22Rv1 (cell line): ENCODE measurements around the gene MIAT.

ENCODE experiments used
- H3K27ac ChIP-seq: fragments of 450-650 bp; 2 replicates; pipeline ENCODE4 v1.5.1; 2017
- ZFX ChIP-seq: fragments of 450-650 bp; IDR thresholded peaks from 2 replicates; pipeline ENCODE4 v1.6.1; 2017; ENCODE audit warnings: antibody characterized with exemption, borderline replicate concordance
- TF ChIP-seq, protein P1 (sequence below): fragments of 450-650 bp; IDR thresholded peaks from 2 replicates; pipeline ENCODE4 v1.5.1; 2017; ENCODE audit warnings: mild to moderate bottlenecking

MIAT gene

GRCh38 chr22:26620197-26620596 lies 37.2 kb upstream of the MIAT start:
- TF ChIP-seq, protein P1, sequence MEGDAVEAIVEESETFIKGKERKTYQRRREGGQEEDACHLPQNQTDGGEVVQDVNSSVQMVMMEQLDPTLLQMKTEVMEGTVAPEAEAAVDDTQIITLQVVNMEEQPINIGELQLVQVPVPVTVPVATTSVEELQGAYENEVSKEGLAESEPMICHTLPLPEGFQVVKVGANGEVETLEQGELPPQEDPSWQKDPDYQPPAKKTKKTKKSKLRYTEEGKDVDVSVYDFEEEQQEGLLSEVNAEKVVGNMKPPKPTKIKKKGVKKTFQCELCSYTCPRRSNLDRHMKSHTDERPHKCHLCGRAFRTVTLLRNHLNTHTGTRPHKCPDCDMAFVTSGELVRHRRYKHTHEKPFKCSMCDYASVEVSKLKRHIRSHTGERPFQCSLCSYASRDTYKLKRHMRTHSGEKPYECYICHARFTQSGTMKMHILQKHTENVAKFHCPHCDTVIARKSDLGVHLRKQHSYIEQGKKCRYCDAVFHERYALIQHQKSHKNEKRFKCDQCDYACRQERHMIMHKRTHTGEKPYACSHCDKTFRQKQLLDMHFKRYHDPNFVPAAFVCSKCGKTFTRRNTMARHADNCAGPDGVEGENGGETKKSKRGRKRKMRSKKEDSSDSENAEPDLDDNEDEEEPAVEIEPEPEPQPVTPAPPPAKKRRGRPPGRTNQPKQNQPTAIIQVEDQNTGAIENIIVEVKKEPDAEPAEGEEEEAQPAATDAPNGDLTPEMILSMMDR, result no peak
- no peak for TF ChIP-seq ZFX
- no peak overlapping the region for H3K27ac ChIP-seq

- TF ChIP-seq ZFX, result no peak
- TF ChIP-seq, protein P1, result no peak
- no peak within 1 kb of the TSS for H3K27ac ChIP-seq
These were observed 35.7 kb upstream of the MIAT start, which contains the start of gene CRYBA4 for GRCh38 chr22:26621663-26622062. Gene CRYBA4 (plus strand): TSS chr22:26621963. CDS start chr22:26622597, 634 bp downstream.

DNA sequence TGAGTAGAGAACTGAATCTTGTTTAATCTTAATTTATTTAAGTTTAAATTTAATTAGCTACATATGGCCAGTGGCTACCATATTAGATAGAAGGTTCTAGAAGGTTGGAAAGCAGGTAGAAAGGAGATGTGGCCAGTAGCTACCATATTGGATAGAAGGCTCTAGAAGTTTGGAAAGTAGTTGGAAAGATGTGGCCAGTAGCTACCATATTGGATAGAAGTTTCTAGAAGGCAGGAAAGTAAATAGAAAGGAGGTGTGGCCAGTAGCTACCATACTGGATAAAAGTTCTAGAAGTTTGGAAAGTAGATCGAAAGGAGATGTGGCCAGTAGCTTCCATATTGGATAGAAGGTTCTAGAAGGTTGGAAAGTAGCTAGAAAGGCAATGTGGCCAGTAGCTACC lies 33.4 kb upstream of the MIAT start:
- no peak overlapping the region for H3K27ac ChIP-seq
- no peak for TF ChIP-seq ZFX
- TF ChIP-seq, protein P1, result no peak

DNA sequence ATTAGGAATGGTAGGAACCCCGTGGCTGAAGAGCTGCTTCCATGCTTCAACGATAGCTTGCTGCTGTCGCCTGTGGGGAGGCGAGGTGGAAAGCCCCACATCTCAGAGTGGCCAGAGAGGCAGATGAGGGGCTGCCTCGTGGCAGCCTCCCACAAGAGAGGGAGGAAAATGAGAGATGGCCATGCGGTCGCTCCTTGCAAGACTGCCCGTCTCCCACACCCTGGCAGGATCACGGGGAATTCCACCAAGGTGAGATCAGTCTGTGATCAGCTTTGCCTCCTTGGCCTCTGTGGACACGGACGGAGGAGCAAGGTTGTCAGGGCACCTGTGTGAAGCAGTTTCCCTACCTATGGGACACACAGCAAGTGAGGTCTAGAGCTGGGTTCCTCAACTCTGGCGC lies 32.6 kb upstream of the MIAT start:
- no peak for TF ChIP-seq ZFX
- TF ChIP-seq, protein P1, result no peak
- no peak overlapping the region for H3K27ac ChIP-seq

GRCh38 chr22:26629988-26630761 lies 27.2 kb upstream of the MIAT start:
- TF ChIP-seq, protein P1, result no peak
- TF ChIP-seq ZFX, result no peak
- no peak overlapping the region for H3K27ac ChIP-seq

- TF ChIP-seq, protein P1, result no peak
- no peak for TF ChIP-seq ZFX
- no peak overlapping the region for H3K27ac ChIP-seq
These were observed 26.1 kb upstream of the MIAT start for GRCh38 chr22:26631282-26631681.

GRCh38 chr22:26632422-26633155 lies 24.8 kb upstream of the MIAT start:
- TF ChIP-seq, protein P1, result no peak
- no peak for TF ChIP-seq ZFX
- no peak overlapping the region for H3K27ac ChIP-seq
